GM18873 (cell line): Measurements from ENCODE around the gene ADGRA3.

Experiments
- ATAC-seq: cut with Tn5 transposase; IDR thresholded peaks from one replicate; pipeline ENCODE4 v1.9.1; 2021; ENCODE audit warnings: mild to moderate bottlenecking, moderate library complexity, moderate number of reproducible peaks; ENCODE audit not compliant: unreplicated experiment, low FRiP score

Gene ADGRA3

DNA sequence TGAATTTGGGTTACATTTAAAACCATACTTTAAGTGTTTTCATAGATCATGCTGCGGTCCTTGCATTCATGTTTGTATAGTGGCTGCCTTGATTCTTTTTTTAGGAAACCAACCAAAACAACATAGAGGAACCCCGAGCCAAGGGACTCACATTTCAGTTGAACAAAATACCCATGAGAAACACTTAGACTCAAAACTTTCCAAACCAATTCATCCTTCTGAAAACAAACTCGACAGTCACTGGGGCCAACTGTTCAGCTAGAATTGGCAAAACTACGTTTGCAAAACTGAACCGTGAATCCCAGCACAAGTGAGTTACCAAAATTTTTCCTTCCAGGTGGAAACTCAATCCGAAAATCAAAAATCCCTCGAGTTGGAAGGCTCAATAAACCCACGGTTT, 1.4 kb downstream of the ADGRA3 start:
- no peak for ATAC-seq

DNA sequence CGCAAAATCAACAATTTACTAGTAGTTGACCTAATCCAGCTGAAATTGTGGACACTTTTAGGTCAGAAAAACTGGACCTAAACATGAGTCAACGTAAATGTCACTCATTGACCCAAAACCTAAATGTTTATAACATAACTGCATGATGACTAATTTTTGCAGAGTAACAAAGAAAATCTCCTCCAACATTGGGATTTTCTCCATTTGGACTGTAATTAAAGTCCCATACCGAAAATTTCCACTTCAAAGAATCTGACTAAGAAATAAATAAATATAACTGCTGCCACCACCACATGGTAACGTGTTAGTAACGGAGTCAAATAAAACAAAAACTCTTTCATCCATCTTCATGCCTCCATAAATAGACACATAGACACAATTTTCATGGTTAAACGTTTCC, 1.9 kb downstream of the ADGRA3 start:
- ATAC-seq: no peak

DNA sequence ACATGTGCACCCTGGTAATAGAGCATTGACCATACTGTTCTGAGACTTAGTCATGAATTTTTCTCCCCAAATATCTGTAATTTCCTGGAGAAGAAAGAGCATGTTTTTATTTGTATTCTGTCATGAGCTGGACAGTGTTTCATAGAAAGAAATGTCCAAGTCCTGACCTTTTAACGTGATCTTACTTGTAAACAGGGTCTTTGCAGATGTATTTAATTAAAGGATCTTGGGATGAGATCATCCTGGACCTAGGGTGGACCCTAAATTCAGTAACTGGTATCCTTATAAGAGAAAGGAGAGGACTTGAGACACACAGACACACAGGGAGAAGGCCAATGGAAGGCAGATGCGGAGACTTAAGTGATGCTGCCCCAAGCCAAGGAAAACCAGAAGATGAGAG, 3.6 kb downstream of the ADGRA3 start:
- ATAC-seq: no peak

DNA sequence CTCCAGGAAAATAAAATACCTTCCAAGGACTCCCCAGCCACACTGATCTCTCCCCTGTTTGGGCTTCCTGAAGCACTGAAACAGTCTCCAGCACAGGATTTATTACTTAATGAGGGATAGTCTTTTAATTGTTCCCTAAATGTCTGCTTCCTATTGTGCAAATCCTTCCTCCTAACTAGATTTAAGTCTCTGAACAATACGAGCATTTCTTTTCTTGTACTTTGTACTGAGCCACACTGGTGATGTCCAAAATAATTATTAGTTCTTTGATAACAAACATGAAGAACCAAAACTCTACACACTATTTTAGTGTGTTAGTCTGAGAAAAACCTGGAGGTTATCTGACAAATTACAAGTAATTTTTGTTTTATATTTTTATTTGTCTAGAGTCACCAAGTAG, 5.1 kb downstream of the ADGRA3 start:
- no peak for ATAC-seq

DNA sequence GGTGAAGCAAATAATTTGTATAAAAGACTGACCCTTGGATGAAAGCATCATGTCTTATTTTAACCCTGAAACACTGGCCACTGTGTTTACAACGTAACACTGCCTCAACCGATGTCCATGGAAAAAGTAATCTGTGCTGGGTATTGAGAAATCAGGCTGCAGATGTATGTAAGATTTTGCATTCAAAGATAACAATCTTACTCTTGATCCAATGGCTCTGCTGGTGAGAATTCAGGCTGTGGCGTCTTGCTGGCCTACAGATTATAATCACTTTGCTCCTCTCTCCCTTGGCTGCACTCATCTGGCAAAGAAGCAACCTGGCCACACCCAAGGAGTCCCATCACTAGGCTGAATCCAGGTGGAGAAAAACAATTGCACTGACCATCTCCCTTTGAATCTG, 7.5 kb downstream of the ADGRA3 start:
- ATAC-seq: no peak

DNA sequence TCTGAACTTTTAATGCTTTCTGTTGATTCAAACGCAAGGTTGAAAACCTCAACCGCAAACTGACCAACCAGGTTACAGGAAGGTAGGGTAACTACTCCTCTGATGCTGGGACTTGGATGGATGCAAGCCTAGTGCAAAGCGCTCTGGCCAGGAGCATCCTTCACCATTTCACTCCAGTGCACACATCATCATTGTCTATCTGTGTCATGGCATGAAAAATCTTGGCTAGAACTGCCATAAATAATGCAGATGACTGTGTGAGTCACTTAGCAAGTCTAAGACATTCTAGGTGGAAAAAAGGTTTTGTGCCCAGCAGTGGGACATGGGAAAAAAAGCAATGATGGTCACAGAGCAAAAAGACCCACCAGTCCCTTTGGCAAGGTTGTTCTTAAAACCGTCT, 10.9 kb downstream of the ADGRA3 start:
- no peak for ATAC-seq

DNA sequence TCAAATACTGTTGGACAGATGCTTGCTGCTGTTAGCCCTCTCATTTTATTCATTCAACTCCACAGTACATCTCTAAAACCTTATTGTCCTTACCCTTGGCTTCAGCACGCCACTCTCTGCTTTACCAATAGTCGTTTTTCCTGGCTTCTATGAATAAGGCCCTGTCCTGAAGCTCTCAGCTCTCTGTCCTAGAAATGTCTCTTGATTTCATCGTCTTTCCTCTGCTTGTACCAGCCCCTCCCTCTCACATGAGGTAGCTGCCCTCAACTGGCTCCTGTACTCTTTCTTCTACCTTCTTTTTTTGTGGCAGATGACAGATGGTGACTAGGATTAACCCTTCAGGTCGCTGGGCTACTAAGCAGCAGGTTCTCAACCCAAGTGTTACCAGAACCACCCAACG, 11.4 kb downstream of the ADGRA3 start:
- no peak for ATAC-seq

DNA sequence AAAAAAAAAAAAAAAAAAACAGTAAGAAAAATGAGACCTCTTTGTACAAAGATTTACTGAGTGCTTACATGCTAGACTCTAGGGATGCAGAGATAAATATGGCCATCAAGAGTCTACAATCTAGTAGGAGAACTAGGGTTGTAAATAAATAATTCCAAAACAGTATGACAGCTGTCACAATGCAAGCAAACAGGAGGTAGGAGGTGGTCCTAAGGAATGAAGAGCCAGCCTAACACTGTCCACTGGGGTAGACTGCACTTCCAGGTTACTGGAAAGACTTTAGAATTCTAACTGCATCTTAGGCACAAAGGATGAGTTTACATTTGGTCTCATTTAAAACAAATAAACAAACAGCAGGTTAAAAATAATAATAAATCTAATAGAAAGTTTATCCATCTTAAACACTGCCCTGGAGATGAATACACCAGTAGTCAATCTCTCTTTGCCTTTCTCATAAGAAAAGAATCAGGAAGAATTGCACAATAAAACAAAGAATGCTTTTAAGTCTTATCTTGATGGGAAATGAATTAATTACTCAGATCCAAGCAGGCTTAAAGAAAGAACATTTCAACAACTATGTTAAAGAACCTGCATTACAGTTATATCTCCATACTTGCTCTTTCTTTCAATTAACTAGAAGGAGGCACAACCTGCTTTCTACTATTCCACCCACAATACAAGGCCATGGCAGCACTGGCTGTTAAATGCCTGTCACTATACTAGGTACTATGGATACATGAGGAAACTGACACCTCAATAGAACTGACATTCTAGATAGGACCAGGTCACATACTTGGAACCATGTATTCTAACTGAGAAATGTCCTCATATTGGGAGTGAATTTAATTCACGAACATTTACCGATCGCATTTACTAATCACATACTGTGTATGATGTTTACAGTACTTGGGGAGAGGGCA, 12.7 kb downstream of the ADGRA3 start:
- ATAC-seq: no peak

DNA sequence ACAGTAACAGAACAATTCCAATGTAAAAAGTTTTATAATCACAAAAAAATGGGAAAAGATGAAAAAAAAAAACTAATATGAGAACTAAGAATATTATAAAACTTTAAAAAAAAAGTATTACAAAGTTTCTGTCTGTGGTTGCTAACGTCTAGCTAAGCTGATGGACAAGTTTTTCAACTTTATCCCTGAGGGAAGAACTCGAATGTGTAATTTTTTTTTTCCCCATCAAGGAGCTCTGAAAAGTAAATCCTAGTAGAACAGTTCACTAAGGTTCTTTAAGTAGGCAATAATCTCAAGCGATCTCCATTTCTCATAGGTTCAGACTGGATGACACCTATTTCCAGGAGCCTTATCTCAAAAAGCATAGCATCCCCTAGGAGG, 14.2 kb downstream of the ADGRA3 start:
- ATAC-seq: no peak

DNA sequence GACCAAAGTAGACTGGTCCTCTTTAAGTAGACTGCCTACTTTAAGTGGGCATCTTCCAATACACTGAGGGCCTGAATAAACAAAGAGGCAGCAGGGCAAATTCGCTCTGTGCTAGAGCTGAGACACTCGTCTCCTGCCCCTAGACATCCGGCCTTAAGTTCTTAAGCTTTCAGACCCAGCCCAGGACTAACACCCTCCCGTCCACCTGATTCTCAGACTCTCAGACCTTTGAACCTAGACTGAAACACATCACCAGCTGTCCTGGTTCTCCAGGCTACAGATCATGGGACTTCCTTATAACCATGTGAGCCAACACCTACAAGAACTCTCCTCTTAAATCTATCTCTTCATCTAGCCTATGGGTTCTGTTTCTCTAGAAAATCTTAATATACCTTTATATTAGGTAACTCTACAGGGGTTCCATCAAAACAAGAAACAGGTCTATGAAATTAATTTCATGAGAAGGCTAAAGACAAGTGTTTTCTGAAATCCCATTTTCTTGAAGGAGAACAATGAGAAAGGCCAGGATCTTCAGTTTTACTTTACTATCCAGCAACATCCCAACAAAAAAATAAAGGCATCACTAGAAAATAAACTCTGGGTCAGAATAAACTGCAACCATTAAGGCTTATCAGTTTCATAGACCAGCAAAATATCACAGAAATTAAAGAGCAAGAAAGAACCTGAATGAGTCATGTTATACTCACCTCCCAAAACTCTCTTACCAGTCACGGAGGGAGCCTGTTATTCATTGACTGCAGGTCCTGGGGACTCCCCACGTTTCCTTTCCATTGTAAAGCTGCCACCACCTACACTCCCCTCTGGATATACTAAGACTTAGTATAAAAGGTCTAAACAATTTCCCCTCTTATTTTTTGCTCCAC, 14.8 kb downstream of the ADGRA3 start:
- ATAC-seq: no peak

DNA sequence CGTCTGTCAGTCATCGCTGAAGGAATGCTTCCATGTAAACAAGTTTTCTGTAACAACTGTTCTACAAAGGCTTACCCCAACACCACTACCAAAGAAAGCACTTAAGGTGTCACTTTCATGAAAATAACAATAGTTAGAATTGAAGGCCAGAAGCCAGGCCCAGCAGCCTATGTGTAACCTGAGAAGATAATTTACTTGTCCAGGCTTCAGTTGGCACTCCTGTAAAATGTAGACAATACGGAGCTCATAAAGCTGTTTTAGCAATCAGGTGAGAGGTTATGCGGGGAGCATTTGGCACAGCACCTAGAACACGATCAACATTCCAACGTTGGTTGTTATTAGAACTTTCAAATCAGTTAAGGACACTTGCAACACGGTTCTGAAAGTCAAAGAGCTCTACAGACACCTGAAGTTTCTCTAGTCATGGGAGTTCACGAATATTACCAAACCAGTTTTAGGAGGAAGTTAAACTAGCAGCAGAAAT, 15.7 kb downstream of the ADGRA3 start:
- no peak for ATAC-seq

DNA sequence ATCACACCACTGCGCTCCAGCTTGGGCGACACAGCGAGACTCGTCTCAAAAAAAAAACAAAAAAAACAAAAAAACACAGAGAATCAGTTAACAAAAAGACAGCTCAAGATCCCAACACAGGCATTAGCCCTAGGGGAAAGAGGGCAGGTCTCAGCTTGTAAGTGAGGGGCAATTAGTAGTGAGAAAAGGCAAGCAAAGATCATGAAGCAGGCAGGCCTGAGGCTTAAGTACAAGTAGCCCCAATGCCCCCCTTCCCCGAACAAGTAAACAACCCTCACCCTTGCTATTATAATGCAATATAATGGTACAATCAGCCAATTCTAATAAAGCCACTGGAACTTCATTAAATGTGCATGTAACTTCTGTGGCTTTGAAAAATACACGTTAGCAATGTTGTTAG, 17.0 kb downstream of the ADGRA3 start:
- no peak for ATAC-seq

DNA sequence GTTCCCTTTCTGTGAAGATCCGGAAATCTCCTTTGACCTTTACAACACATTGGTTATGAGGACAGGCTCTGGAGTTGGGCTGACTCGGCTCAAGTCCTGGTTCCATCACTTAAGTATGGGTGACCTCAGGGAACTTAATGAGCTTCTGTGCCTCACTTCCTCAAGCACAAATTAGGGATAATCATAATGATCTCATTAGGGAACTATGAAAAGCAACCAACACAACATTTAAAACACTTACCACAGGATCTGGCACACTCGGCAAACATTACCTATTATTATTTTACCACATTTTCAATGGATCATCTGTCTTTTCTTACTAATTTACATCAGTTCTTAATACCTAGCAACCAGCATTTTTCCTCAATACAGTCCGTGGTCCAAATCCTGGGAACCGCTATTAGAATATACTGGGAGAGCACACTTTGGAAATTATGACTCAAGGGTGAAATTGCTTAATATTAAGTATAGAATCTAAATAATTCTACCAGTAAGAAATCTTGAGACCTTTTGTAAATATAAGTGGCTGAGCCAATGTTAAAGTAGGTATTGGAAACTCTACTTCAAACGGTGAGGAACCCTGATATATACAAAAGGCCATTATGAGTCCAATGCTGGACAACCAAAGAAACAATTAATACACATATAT, 19.6 kb downstream of the ADGRA3 start:
- no peak for ATAC-seq

DNA sequence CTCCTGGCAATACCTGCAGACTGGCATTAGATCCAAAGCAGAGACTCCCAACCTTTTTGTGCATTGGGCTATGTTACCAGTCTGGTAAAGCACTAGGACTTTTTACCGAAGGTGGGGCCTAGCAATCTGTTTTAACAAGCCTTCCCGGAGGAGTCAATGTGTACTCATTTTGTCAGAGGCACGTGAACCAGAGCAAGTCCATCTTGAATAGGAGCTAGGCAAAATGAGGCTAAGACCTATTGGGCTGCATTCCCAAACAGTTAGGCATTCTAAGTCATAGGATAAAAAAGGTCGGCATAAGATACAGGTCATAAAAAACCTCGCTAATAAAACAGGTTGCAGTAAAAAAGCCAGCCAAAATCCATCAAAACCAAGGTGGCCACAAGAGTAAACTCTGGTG, 22.3 kb downstream of the ADGRA3 start:
- no peak for ATAC-seq

DNA sequence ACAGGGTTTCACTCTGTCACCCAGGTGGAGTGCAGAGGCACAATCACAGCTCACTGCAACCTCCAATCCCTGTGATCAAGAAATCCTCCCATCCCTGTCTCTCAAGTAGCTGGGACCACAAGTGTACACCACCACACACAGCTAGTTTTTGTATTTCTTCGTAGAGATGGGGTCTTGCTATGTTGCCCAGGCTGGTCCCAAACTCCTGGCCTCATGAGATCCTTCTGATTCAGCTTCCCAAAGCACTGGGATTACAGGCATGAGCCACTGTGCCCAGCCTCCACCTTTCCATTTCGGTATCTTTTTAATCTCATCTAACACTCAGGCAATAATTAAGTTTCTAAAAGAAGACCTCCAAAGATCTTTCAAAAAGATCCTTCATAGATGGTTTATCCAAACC, 22.9 kb downstream of the ADGRA3 start:
- ATAC-seq: no peak

DNA sequence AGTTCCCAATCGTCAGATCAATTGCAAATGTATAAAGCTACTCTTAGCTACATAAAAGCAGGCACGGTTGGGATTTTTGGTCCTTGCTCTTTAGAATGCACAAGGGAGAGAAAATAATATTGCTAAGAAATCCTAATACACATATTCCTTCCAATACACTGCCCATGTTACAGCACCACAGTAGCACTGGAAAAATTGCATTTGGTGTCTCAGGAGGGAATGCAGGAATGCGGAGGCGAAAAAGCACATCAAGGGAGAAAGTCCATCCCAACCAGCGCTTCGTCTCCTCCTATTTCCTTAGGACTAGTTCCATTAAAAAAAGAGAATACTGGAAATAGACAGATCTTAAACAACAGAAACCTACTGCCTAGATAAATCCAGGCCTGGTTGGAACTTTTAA, 23.9 kb downstream of the ADGRA3 start:
- ATAC-seq: no peak

DNA sequence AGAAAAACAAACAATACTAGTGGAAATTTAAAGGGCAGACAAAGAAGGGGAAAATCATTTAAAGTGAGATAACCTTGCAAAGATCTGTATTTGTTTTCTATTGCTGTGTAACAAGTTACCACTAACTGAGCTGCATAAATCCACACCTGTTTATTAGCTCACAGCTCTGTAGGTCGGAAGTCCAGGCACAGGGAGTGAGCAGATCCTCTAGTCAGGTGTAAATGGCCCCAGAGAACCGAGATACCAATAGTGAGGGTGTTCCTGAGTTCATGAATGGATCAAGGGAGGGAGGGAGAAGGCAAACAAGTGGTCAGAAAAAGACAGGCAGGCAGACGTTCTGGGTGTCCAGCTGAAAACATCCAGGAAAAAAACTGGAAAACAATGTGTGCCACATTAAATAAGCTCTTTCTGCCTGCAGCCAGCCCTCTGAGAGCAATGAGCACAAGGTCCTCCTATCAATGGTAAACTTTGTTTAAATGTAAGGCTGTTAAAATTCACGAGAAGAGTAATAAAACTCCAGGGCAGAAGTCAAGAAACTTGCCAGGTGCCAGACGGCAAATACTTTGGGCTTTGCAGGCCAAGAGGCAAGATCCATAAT, 25.0 kb downstream of the ADGRA3 start:
- no peak for ATAC-seq

DNA sequence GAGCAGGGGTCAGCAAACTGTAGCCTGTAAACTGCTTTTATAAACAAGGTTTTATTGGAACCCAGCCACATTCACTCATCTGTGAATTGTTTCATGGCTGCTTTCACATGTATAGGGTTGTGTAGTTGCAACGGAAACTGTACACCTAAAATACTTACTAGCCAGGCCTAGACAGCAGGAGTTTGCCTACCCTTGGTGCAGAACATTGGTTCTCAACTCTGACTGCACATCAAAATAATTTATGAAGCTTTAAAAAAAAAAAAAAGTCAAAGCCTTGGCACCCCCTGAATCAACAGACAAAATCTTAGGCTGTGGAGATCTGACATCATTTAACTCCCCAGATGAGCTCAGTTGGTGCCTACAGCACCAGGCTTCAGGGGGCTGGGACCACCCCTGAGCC, 27.8 kb downstream of the ADGRA3 start:
- ATAC-seq: no peak

DNA sequence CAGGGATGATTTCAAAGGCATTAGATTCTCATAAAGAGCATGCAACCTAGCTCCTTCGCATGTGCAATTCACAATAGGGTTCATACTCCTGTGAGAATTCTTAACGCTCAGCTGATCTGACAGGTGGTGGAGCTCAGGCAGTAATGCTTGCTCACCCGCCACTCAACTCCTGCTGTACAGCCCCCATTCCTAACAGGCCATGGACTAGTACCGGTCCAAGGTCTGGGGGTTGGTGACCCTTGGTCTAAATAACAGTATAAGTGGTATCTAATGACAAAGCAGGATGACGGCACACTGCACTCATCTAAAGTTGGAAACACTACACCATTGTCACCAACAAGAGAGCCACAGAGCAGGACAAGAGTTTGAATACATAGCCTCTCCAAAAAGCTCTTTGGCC, 28.5 kb downstream of the ADGRA3 start:
- no peak for ATAC-seq

DNA sequence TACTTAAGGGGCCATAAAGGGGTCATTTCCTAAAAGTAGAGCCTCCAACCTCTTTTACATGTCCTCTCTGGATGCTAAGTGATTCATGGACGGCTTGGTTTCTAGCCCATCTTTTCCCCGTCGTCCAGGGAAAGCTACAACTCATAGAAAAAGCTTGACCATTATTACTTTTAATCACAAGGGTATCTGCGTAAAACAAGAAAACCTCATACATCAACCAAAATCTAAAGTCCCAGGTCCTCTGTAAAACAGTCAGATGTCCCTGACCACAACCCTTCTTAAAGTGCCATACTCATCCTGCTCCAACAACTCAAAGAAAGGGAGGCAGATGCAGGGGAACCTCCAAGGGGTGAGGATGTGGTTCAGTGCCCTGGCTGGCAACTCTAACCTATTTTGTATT, 29.6 kb downstream of the ADGRA3 start:
- no peak for ATAC-seq

DNA sequence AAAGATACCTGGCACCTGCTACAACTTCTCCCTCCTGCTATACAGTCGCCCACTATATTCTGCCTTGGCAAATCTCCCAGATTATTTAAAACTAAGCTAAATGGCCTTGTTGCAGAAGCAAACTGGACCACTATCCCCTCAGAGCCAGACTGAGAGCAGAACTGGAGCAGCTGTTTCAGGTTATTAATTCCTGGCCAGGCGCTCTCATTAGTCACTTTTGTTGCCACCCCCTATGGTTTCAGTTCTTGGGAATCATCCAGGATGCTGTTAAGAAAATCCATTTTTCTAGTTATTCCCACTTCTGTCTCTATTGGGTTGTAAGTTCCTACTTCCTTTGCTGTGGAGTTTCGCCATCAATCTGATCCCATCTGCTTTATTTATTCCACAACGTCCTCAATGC, 30.1 kb downstream of the ADGRA3 start:
- no peak for ATAC-seq
